T follicular helper cell (primary cell): ENCODE data around the gene KCTD15.
"Not testable (repeated sequence)": the region's sequence is repeated elsewhere in the genome, so short reads cannot be mapped to it uniquely, and the experiment has no call there.

Source experiments
- DNase-seq: peaks from one replicate; pipeline ENCODE4 v3.0.0-alpha.2; 2020; ENCODE audit warnings: low read depth

Gene KCTD15

DNA sequence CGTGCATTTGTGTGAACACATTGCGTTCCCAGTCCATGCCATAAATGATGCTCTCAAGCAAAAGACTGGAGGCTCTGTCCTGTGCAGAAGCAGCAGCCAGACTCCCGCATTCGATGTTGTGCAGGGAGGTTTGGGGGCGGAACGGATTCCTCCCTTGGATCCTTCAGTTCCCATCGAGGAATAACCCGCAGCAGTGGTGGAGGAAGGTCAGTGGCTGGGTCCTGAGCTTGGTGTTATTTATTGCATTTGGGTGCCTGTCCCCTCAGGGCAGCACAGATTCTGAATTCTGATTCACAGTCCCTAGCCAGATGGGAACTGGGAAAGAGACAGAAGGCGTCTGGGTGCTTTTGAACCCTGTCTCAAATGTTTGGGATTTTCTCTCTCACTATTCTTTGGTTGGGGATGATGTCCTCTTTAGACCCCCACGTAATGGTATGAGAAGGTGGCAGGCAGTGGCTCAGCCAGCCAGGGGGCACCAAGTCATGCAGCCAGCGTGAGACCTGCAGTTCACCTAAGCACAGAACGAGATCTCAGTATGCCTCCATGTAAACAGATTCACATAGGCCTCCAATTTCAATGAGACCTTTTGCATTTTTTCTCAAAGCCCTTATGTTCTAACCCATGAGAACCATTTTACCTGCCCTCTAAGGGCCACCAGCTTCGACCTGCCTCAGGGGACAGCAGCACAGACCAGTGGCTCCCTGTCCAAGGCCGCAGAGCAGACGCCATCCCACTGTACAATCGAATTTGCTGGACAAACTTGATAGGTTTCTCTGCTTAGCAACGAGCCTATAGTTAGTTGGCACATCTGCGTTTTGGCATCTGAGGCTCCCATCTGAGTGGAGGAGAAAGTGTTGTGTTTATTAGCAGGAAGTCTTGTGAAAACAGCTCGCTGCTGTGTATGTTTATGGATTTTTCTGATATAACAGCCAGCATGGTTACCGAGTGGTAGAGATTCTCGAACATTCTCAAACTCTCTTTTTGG, 17.8 kb downstream of the KCTD15 start:
- no peak for DNase-seq

DNA sequence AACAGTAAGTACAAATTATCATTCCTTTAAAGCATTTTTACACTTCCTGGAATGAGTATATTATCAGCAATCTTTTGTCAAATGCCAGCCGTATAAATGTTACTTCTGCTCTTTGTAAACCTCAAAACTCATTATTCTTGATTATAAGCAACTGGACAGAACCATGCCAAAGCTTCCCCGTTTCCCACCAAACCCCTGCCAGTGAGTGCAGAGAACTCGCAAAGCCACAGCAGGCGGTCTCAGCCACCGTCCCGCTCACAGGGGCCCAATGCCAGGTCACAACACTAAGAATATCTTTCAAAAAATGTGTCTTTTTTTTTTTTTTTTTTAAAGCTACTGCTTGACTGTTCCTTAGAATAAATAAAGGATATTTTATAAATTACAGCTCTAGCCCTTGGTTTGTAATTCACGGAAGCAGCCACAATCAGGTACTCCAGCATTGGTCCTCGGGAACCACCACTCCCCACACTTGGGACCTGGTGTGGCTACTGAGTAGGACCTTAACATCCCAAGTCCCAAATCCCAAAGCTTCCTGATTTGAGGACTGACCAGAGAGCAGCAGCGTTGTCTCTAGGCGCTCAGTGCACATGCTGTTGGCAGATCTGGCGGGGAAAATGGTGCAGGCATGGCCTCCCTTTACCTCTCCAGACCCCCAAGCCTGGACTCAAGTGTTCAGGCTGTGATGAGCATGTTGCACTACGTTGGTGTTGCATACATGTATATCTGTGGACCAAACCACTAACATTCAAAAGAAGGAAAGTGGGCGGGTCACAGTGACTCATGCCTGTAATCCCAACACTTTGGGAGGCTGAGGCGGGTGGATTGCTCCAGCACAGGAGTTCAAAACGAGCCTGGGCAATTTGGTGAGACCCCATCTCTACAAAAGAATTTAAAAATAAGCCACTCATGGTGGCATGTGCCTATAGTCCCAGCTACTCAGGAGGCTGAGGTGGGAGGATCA, 19.0 kb downstream of the KCTD15 start:
- DNase-seq: no peak

DNA sequence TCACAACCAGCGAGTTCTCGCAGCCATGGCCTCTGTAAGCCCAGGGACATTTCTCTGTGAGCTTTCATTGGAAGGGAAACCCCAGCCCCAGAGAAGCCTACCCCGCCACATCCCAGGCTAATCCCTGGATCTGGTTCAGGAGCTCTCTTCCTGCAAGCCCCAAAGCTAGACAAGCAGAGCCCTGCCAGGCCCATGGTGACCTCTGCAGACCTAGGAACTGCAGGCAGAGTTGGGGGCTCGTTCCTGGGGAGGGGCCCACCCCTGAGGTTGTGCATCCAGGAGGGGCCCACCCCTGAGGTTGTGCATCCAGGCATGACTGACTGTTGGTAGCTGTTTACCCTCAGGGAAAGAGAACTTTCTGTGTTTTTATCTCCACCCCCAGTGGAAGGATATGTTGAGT, 21.7 kb downstream of the KCTD15 start:
- DNase-seq: no peak

DNA sequence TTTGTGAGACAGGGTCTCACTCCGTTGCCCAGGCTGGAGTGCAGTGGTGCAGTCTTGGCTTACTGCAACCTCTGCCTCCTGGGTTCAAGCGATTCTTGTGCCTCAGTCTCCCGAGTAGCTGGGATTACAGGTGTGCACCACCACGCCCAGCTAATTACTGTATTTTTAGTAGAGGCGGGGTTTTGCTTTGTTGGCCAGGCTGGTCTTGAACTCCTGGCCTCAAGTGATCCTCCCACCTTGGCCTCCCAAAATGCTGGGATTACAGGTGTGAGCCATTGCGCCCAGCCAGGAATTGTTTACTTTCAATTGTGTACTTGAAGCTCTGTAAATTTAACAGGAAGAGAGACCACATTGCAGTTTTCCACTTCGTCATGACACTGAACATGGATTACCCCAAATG, 22.4 kb downstream of the KCTD15 start:
- DNase-seq: not testable (repeated sequence)

DNA sequence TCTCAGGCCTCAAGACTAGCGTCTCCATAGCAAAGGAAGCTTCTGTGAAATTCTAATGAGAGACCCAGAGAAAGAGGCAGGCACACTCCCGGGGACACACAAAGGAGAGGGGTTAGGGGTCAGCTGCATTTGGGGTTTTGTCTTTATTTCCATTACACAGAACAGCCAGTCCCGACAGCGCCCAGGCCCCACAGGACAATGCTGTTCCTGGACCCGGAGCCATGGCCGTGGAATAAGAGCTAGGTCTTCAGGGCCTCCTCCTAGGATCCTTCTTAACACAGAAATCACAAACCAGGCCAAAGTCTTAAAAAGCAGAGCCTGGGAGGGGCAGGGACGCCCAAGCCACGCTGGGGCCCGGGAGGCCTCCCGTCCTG, 22.8 kb downstream of the KCTD15 start:
- DNase-seq: no peak

DNA sequence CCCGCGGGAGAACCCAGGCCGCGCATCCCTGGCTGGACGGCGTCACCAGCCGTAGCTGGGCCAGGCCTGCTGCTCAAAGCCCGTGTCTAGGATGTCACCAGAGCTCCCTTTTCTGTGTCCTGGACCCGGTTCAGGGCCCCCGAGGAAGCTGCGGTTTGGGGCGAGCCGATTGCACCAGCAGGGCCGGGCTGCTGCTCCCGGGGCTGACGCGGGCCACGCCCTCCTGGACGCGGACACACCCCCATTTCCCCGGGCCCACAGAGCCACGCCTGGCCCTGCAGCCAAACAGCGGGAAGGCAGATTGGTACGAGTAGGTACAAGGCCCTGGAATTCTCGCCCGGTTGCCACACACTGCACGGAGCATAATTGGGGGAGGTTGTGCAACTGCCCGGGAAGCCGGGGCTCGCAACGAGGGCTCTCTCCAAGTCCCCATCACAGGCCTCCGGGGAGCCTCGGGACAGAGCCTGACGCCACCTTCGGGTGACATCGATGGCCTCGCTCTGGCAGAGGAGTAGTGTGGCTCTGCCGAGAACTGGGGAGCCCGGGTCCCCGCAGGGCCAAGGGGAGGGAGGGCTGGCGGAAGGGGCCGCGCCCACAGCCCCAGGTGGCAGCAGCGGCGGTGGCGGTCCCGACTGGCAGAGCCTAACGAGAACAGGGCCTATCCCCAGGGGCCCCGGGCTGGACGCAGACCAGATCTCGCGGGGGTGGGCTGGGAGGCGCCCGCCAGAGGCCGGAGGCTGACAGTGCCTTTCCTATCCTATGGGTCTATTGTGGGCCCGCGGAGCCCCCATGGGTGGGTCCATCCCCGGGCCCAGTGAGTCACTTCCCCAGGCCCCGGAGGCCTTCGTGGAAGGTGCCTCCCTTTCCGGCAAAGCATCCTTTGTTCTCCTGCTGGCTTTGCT, 23.5 kb downstream of the KCTD15 start:
- peak; percentile 9 for DNase-seq

DNA sequence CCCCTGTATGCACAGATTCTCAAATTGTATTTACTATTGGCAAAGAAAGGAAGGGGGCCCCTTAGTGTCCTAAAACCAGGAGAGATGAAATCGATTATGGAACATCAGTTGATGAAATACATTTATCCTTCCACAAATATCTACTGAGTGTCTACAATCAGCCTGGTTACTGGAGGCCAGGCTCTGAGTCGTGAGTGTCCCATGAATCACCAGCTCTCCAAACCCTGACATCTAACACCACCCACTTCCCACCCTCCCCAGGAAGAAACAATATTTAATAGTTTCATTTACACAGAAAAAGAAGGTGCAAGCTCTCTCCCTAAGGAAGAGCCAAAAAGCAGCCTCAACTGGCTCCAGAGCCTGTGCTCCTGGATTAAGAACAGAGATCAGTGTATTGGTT, 25.2 kb downstream of the KCTD15 start:
- DNase-seq: no peak

DNA sequence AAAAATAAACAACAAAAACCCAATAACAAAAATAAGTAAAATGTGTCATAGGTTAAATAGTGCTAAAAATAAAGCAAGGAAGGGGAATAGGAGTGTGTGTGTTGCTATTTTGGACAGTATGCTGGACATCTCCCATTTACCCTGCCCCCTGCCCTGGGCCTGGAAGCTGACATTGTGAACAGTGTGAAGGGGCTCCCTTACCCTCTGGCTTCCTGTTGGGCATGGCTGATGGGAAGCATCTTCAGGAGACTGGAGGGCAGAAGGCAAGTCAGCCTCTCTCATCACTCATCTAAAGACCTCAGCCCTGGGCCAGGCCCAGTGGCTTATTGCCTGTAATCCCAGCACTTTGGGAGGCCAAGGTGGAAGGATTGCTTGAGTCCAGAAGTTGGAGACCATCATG, 26.7 kb downstream of the KCTD15 start:
- no peak for DNase-seq

DNA sequence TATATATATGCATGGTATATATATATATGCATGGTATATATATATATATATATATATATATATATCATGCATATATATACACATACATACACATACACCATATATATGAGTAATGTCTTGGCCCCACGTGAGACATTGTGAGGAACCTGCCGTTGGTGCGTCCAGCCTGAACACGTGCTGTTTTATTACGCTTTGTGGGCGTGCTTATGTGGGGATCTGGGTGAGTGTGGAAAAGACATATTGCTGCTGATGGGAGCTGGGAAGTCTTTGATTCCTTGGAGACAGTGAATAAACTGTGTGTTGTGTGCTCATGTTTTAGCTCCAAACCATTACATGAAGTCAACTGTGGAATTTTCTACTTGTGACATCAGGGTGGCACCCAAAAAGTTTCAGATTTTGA, 28.9 kb downstream of the KCTD15 start:
- DNase-seq: no peak

DNA sequence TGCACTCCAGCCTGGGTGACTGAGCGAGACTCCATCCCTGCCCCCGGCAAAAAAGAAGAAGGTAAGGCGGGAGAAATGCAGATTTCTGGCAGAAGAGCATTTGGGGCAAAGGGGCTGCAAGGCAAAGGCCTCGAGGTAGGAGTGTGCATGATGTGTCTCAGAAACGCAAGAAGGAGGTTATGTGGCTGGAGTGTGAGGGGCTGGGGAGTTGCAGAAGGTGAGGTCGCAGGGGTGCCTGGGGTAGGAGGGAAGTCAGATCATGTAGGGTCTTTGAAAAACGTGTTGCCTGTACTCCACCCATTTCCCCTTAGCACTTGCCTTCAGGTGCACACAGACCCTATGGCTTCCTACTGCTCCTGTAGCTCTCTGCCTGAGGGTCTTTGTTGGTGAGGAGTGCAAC, 29.9 kb downstream of the KCTD15 start:
- no peak for DNase-seq

DNA sequence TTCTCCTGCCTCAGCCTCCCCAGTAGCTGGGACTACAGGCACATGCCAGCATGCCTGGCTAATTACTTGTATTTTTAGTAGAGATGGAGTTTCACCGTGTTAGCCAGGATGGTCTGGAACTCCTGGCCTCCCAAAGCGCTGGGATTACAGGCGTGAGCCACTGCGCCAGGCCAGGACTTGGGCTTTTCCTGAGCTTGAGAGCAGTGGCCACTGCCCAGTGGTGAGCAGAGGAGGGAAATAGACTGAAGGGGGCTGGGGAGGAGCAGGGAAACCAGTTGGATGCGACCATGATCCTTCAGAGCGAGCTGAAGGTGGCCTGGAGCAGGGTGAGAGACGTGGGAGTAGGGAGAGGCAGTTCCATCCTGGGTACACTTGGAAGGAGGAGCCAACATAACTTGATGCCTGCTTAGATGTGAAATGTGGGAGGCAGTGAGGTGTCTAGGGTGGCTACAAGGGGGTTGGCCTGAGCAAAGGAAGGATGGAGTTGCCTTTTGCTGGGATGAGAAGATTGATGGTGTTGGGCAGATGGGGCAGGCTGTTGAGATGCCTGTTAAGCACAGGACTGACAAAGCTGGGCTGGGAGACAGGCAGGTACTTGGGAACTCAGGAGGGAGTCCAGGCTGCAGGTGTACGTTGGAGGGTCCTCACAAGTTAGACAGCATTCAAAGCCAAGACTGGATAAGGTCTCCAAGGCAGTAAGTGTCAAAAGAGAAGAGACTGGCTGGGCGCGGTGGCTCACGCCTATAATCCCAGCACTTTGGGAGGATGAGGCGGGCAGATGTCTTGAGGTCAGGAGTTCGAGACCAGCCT, 31.8 kb downstream of the KCTD15 start:
- no peak for DNase-seq

DNA sequence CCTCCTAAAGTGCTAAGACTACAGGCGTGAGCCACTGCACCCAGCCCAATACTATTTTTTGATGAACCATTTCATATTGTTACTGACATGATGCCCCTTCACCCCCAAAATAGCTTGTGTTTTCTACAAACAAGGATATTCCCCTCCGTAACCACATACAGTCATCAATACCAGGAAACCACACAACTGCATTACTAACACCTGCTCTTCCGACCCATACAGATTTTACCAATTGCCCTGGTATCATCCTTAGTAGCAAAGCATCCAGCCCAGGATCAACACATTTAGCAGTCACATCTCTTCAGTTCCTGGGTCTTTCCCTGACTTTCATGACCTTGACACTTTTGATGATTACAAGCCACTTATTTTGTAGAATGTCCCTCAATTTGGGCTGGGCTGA, 33.6 kb downstream of the KCTD15 start:
- DNase-seq: no peak

DNA sequence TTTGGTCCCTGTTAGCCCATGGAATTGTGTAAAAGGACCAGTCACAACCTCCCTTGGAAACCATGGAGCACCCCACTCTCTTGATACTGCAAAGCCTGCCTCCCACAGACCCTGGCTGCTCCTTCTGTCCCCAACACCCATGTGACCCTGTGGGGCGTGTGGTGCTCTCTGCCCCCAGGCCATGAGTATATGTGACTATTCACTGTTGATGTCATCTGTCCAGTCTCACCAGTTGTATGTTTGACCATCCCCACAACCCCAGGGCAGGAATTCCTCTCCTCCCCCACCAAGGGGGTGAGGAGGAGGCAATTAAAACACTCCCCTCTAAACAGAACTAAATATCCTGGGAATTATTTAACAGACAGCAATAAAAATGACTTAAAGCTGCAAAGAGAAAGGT, 35.2 kb downstream of the KCTD15 start:
- DNase-seq: no peak

DNA sequence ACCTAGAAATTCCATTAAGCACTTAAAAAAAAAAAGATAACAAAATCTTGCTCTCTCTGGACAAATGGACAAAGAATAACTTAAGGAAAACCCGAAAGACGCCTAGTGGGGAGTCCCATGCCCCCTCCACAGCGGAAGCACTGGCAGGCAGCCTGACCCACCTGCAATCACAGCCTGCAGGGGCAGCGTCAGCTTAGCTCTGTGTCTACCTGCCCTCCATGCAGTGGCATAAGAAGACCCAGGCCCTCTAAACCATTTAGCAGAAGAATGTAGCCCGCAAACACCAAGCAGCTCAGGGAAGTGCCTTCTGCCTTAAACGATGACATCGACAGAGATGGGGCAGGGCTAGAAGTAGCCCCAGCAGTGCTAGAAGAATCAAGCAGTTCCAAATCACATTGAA, 36.0 kb downstream of the KCTD15 start:
- no peak for DNase-seq

DNA sequence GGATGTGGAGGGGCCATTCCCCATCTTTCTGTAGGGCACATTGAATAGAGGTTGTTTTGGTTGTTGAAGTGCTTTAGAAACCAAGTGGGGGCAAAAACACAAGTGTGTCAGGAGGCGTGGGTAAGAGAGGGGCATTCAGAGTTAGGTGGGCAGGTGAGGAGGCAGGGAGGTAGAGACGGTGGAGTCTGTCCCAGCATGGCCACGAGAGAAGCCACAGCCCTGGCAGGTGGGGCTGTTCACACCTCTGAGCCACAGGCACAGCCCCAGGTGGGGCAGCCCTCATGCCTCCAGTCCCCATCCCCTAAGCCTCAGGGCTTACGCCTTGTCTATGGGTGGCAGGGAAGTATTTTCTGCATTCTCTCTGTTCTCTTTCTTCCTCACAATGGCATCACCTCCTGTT, 43.7 kb downstream of the KCTD15 start:
- no peak for DNase-seq

DNA sequence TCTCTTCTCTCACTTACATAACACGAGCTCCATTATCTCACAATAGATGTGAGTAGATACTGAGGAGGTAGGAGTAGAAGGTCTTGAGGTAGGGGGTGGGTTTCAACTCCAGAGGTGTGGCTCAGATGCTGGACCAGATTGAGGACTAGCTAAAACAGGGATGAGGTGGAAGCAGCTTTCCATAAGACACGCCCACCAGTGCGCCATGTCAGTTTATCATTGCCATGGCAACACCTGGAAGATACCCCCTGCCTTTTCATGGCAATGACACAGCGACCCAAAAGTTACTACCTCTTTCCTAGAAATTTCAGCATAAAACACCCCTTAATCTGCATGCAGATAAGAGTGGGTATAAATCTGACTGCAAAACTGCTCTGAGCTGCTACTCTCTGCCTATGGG, 44.1 kb downstream of the KCTD15 start:
- DNase-seq: no peak

DNA sequence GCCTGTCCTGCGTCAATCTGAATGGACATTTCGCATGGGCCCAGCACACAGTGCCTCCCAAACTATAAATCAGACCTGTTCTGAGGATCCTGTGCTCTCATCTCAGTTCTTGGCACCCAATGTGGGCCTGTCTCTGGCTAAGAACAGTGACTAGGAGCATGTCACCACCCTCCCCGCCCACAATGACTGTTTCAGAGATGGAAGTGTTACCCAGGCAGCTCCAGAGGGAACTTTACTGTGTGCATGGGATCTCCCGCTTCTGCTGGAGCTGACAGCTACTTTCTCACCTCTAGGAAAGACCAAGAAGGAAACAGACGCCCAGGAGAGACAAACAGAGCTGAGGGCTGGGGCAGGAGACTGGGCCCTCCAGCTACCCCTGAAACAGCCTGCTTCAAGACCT, 45.0 kb downstream of the KCTD15 start:
- DNase-seq: no peak

DNA sequence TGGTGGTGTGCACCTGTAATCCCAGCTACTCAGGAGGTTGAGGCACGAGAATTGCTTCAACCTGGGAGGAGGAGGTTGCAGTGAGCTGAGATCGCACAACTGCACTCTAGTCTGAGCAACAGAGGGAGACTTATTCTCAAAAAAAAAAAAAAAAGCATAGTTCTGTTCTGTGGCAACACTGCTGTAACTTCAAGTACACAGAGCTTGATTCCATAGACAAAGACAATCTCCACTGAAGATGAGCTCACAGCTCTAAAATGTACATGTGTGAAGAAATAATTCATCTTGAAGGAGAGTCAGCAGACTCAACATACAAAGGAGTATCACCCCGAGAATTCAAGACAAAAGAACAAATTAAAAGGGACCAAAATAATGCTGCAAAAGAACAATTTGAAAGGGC, 47.8 kb downstream of the KCTD15 start:
- DNase-seq: no peak

DNA sequence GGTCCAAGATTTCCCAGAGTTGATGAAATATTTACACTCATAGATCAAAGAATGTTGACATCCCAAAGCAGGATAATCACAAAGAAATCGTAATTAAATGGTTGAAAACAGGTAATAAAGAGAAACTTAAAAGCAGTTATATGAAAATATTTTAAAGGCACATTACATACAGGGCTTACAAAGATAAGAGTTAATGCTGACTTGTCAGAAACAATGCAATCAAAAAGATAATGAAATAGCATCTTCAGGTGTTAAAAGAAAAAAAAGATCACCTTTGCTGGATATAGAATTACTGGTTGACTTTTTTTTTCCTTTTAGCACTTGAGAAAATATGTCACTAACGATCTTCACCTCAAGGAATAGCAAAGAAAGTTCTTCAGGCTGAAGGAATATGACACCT, 48.8 kb downstream of the KCTD15 start:
- DNase-seq: no peak

DNA sequence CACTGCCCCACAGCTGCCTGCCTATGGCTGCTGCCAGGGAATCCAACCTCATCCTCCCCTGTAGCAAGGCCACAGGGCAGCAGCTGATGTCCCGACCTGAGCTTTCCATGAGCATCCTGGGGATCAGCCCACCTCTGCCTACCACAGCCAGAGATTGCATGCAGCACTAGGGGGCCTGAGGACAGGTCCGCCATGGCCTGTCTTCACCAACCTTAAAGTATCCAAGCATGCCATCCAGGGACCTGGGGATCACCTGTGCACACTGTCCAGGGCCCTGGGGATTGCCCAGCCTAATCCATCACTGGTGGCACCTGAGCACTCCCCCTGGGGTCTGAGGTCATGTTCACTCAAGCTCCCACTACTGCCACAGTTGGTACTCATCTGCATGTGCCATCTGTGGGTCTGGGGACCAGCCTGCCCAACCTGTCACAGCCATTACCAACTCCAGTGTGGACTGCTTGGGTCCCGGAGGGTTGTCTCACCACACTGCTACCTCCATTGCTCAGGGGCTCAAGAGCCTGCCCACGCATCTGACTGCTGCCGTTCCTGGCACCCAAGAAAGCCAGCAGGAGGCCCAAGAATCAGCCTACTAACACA, 53.0 kb downstream of the KCTD15 start:
- DNase-seq: no peak

DNA sequence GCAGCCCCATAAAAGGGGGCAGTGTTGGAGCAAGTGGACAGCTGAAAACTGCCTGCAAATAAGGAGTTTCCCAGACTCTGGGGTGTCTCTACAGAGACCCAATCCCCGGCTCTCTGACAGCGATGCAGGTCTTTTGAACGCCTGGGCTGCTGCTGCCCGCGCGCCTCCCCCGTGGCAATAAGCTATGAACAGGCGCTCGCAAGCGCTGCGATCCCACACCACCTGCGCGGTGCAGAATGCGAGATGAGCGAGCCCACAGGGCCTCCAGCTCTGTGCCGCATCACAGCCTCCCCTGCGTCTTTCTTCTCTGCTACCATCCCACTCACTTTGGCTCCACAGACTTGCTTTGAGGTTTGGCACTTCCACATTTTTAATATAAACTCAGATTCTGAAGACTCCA, 62.3 kb downstream of the KCTD15 start:
- no peak for DNase-seq
